ENCODE data around the gene ACTN4.

Gene ACTN4

DNA sequence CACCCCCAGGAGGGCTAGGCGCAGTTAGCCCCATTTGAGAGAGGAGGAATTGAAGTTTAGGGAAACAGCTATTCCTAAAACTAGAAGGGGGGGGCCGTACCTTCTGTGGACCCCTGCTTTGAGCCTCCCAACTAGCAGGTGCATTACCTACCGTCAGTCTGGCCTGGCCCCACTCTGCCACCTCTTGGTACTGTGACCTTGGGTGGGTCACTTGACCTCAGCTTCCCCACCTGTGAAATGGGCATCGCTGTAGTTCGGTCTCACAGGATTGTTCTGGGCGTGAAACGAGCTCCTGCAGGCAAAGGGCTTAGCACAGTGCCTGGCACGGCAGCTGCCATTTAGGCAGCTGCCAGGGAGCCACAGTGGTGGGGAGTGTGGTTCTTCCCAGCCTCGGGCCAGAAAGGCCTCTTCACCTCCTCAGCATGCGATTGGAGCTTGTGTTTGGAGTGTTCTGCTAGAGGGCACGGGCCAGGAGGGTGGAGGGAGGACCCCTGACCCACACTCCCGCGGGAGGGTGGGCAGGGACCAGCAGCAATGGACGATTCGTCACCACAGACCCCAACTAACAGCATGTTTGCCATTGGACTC is 64.8 kb downstream of the ACTN4 start:
- no peak for DNase-seq

DNA sequence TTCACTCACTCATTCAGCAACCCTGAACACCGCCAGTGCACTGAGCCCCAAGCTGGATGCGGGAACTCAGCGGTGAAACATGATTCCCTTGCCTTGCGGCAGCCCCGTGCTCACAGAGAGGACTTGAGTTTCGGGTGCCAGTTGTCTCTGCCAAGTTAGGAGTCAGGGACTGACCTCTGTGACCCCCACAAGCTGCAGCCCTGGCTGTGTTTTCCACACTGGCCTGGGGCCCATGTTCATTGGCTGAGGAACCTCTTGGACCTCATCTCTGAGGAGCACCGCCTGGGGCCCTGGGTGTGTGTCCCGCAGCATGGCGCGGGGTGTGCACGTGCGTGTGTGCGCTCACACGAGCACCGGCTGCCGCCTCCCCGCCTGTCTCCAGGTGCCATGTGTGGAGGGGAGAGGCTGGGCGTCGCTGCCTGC is 65.8 kb downstream of the ACTN4 start:
- DNase-seq: no peak

DNA sequence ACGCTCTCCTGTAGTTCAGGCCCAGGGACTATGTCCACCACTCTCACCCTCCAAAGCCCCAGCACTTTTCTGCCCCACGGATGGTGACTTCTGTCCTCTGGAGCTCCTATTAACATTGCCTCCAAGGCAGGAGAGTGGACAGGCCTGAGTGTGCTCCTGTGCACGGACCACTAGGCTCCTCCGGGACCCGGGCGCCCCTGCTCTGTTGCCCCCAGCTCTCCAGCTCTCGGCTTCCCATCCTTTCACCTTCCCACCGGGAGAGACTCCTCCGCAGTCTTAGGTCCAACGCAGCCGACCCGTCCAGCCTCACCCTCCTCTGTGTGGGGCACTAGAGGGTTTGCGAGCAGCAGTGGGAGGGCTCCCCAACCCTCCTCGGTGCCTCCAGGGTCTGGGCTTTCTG is 66.4 kb downstream of the ACTN4 start:
- no peak for DNase-seq

DNA sequence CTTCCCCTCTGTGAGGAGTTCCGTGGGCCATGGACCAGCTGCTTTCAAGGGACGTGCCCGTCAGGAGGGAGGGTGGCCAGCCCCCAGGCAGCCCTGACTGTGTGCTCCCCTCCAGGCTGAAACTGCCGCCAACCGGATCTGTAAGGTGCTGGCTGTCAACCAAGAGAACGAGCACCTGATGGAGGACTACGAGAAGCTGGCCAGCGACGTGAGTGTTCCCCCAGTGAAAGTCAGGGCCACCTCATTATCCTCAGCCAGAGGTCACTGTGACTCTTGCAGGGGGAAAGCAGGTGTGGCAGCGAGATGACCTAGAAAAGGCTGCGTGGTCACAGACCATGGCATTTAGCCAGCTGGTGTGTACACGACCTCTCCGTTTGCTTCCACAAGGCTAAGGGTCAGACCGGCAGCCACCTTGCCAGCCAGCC is 66.9 kb downstream of the ACTN4 start:
- no peak for DNase-seq

DNA sequence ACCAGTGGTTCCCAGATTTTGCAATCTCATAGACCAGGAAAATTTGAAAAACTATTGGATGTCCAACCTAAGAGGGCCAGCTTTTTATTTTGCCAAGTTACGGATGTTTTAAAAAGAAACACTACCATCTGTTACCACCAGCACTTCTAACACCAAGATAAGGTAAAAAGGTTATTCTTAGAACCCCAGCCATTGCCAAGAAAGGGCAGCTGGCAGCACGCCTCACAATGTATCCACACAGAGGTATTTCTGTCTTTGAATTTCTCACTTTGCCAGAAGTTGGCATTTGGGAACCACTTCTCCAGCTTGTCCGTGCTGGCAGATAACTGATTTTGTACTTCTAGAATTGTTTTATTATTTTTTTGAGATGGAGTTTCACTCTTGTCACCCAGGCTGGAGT is 68.1 kb downstream of the ACTN4 start:
- no peak for DNase-seq

DNA sequence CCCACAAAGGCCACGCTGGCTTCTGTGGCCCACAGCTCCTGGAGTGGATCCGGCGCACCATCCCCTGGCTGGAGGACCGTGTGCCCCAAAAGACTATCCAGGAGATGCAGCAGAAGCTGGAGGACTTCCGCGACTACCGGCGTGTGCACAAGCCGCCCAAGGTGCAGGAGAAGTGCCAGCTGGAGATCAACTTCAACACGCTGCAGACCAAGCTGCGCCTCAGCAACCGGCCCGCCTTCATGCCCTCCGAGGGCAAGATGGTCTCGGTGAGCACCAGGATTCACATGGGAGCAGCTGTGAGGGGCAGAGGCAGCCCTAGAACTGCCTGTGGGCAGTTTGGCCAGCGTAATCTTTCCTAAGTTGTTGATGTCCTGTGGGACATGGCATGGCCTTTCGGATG is 69.6 kb downstream of the ACTN4 start:
- no peak for DNase-seq

DNA sequence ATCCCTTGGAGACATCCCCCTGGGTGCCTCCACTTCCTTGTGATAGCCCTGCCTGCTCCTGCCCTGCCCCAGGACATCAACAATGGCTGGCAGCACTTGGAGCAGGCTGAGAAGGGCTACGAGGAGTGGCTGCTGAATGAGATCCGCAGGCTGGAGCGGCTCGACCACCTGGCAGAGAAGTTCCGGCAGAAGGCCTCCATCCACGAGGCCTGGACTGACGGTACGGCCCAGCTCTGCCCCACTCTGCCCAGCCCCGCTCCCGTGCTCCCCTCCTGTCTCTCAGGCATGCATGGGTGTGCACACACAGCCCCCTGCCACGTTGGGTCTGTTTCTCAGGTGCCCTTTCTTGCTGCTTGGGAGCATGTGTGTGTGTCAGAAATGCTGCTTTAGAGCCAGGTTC is 70.4 kb downstream of the ACTN4 start:
- DNase-seq: no peak

DNA sequence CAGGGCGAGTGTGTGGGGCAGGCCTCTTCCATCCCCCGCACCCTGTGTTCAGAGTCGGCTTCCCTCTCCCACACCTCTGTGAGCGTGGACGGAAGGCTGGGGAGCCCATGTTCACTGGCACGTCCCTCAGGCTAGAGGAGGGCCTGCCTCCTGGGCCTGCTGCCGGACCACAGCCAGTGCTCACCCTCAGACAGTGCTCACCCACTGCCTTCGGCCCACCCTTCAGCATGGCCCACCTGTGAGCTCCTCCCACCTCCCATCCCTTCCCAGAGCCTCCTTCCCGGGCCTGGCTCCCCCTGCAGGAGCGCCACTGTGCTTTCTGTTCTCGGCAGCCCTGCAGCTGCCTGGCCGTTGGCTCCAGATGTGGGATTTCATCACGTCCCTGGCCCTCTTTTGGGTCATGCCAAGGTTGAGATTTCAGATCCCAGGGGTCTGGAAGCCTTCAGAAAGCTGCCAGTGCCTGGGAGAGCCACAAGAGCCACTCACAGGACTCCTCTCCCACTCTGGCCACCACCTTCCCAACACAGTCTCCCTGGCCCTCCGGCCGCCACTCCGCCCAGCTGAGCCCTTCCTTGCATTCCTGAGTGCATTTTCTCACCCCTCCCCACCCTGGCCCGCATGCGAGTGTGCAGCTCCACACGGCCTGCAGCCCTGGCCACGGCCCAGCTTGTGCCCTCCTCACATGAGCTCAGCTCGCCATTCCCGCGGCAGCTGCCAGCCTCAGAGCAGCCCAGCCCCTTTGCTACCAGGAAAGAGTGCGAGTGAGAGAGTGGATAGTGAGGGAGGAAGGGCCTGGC is 71.5 kb downstream of the ACTN4 start:
- no peak for DNase-seq

DNA sequence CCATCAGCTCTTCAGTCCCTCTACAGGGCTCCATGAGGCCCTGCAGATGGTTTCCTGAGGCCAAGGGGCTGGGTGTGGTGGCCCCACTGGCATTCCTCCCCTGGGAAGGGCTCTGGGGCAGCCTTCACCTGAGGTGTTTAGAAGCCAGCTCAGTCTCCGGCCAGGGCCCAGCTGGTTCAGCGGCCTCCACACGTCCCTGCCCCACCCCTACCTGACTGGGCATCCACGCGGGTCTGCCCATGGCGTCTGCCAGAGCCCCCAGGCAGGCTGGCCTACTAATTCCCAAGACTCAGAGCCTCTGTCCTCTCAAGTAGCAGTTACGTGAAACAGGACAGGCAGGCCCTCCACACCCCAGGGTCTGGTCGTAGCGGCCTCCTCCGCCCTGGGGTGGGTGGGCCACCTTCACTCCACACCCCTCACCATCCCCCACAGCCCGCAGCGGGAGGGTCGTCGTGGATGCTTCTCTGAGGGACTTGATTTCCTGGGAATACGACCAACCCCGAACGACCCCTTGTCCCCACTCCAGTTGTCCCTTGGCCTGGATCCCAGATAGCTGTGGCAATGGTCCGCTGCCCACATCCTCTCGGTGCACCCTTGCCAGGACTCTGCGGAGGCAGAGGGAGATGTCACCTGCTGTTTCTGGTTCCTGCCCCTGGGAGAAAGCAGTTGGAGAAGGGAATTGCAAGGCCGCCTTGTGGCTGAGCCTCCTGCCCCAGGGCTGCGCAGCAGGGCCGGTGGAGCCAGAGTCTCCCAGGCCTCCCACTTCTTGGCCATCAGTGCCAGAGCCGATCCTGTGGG is 72.5 kb downstream of the ACTN4 start:
- DNase-seq: no peak

DNA sequence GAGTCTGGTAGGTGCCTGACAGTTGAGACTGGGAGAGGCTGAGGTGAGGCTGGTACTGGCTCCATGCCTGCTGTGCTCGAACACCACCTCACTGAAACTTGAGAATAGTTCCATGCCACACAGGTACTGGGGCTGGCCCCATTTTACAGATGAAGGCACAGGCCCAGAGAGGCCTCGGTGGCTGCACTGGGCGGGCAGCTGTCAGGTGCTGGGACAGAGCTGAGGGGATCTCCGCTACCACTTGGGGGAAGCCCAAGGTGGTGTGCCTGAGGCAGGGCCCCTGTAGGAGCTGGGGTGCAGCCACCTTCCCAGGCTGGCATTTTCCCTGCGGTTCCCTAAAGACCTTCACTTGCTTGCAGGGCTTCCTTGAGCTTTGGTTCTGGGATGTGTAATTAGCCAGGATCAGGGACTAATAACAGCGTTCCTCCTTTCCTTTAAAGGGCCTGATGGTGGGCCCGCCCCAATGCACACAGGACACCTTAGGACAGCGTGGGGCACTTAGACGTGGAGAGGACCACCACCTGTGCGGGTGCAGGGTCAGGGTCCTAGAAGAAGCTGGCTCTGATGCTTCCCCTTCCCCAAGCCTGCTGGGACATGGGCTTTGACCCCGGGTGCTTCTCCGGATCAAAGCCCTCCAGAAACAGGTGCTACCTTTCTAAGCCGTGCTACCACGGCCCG is 73.2 kb downstream of the ACTN4 start:
- DNase-seq: no peak

DNA sequence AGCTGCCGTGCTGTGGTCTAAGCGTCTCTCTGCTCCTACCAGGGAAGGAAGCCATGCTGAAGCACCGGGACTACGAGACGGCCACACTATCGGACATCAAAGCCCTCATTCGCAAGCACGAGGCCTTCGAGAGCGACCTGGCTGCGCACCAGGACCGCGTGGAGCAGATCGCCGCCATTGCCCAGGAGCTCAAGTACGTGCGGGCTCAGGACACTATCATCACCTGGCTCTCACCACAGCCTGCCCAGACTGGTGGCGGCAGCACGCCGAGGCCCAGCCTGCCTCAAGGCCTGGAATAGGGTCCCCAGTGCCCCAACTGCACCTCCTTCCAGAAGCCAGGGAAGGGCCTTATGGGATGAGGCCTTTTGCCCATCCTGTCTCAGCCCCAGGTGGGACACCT is 74.0 kb downstream of the ACTN4 start:
- DNase-seq: no peak

DNA sequence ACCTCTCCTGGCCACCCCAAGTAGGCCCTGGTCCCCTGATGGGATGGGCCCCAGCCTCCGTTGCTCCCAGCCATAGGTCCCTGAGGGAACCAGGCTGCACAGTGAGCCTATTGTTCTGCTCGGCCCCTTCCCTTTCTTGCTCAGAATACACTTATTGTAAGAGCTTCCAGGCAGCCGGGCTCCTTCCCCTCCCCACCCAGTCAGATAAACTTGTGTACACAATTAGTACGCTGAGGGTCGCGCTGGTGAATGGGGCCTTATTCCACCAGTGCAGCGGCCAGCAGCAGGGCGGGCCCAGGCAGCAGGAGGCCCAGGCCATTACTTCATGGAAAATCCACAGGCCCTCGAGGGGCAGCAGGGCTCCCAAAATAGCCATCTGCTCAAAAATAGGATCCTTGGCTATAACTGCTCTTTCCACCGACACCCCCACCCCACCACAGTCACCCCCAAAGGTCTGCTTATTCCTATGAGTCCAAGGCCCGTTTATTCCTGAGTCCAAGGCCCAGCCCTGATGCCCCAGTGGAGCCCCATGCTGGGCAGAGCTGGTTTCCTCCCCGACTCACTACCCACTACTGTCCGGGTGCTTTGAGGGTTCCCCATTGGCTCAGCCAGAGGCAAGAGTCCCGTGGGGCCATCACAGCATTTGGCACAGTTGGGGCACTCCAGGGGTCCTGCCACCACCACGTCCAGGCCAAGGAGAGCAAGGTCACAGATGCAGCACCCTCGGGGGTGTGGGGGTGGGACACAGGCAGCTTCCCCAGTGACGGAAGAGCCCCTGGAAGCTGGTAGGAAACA is 74.7 kb downstream of the ACTN4 start:
- no peak for DNase-seq

DNA sequence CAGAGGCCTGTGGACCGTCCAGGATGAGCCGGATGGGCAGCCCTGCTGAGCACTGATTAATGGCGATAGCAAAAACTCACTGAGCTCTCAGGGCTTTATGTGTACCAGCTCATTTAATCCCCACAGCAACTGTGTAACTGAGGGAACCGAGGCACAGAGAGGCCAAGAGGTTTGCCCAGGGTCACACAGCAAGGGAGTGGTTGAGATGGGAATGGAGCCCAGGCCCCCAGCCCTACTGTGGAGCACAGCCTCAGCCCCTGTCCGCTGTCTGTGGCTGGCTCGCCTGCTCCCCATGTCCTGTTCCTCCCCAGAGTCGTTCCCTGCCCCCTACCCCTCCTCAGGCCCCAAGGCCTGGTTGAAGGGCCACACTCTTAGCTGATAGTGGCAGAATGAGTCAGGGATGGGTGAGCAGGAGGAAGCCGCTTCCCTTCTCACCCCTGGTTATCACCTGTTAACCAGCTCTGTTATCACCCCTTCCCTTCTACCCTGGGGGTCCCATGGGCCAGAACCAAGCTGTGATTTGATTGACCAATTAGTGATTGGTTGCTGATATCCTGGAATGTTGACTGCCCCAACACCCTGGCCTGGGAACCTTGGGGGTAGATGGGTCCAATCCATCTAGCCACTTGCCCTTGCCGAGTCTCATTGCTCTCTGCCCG is 75.6 kb downstream of the ACTN4 start:
- no peak for DNase-seq

DNA sequence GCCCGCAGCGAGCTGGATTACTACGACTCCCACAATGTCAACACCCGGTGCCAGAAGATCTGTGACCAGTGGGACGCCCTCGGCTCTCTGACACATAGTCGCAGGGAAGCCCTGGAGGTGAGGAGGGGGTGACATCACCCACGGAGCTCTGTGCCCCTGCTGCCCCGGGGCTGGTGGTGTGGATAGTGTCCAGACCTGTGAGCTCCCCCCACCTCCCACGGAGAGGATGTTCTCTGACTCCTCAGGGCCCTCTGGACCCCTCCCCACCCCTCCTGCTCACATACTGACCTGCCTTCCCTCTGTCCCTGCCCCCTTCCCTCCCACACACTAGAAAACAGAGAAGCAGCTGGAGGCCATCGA is 76.1 kb downstream of the ACTN4 start:
- DNase-seq: no peak

DNA sequence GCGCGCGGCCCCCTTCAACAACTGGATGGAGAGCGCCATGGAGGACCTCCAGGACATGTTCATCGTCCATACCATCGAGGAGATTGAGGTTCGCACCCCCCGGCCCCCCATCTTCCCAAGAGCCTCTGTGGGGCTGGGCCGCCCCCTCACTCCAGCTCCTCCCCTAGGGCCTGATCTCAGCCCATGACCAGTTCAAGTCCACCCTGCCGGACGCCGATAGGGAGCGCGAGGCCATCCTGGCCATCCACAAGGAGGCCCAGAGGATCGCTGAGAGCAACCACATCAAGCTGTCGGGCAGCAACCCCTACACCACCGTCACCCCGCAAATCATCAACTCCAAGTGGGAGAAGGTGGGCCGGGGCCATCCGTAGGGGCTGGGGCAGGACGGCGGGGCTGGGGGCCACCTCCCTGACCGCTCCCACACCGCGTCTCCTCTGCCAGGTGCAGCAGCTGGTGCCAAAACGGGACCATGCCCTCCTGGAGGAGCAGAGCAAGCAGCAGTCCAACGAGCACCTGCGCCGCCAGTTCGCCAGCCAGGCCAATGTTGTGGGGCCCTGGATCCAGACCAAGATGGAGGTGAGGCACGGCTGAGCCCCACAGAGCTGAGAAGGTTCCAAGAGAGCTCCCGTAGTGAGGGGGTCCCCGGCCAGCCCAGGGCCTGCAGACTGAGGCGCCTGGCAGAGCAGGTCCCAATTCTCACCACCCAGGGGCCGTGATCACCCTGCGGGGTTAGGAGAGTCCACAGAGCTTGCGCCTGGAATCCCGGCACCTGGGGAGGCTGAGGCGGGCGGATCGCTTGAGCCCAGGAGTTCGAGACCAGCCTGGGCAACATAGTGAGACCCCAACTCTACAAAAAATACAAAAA is 76.8 kb downstream of the ACTN4 start:
- no peak for DNase-seq

DNA sequence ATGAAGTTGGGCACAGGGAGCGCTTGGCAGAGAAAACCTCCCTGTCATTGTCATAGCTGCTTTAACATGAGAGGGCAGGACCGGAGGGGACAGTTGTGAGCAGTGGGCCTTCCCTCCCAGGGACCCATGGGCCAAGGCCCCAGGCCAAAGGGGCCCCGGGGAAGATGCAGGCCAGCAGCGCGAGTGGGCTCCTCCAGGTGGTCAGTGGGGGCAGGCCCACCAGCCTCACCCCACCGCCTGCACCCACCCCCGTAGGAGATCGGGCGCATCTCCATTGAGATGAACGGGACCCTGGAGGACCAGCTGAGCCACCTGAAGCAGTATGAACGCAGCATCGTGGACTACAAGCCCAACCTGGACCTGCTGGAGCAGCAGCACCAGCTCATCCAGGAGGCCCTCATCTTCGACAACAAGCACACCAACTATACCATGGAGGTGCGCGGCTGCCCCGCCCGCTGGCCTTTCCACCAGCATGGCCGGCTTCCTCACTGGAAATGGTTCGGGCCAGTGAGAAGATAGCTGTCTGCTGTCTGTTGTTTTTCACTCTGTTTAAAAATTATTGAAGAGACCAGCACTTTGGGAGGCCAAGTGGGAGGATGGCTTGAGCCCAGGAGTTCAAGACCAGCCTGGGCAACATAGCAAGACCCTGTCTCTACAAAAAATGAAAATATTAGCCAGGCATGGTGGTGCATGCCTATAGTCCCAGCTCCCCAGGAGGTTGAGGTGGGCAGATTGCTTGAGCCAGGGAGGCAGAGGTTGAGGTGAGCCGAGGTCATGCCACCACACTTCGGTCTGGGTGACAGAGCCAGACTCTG is 78.2 kb downstream of the ACTN4 start:
- DNase-seq: no peak

DNA sequence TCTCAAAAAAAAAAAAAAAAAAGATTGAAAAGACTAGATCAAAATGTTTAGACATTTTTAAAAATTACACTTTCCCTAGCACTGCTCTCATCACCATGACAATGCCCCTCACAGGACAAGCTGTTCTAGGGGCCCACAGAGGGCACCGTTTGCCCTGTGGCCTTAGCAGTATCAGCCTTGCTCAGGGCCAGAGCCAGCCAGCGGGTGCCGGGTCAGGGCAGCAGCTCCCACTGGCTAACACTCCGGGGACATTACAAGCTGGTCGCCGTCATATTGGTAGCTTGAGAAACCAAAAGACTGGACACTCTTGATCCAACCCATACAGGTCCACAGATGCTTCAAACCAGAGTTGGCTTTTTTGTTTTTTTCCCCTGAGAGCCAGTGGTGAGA is 78.8 kb downstream of the ACTN4 start:
- no peak for DNase-seq

DNA sequence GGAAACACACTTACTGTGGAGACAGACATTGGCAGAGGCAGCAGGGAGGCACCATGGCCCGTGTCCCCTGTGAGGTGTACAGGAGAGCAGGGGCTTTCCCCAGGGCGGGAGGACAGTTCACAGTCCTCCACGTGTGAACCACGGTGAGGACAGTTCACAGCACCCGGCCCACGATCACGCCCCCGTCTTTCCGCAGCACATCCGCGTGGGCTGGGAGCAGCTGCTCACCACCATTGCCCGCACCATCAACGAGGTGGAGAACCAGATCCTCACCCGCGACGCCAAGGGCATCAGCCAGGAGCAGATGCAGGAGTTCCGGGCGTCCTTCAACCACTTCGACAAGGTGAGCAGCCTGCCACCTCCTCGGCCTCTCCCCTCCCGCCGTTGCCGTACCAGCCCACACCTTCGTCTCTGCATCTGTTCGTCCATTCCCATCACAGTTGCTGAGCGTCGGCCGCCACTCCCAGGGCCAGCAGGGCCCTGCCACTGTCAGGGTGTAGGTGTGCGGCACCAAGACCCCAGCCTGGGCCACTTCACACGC is 79.4 kb downstream of the ACTN4 start:
- DNase-seq: no peak

DNA sequence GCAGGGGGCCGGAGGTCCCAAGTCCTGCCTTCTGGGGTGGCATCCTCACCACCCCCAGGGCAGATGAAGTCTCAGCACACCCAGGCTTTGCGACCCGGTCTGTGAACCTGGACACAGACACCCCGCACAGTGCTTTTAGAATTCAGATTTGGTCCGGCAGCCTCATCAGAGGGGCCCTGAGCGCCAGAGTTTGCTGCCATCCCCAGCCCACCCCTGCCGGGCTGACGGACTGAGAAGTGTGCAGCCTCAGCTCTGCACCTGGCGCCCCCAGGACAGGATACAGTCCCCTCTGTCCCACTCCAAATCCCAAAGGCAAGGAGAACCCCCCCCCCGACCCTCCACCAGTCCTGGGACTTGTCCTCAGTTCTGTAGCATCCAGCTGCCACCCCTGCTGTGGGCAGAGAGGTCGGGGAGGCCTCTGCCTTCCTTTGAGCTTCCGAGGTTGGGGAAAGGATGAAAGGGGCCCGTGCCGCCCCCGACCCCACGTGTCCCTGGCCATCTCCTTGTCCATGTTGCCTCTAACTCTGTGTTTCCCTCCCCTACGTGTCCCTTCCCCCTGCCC is 79.9 kb downstream of the ACTN4 start:
- no peak for DNase-seq
